GM12864 (cell line): ENCODE measurements around the gene POLR3A.

Experiments
- DNase-seq: peaks from one replicate; pipeline ENCODE4 v3.0.0-alpha.2; 2011; ENCODE audit warnings: low read depth
- H3K4me3 ChIP-seq: 2 replicates; pipeline ENCODE4 v1.5.1; 2011; ENCODE audit warnings: mild to moderate bottlenecking, low read depth, low read length, control low read depth
- CTCF ChIP-seq: IDR thresholded peaks from 2 replicates; pipeline ENCODE4 v1.5.1; 2011; ENCODE audit warnings: low read depth, mild to moderate bottlenecking, moderate library complexity, low read length, control low read depth, inconsistent platforms; ENCODE audit errors: missing control alignments

Gene POLR3A

GRCh38 chr10:78045856-78046255 is 16.5 kb upstream of the POLR3A start:
- TF ChIP-seq CTCF, result no peak
- DNase-seq, result no peak
- H3K4me3 ChIP-seq, result no peak overlapping the region

- DNase-seq, result peak; percentile 66
- TF ChIP-seq CTCF, result no peak
- H3K4me3 ChIP-seq, result no peak overlapping the region
Measured at GRCh38 chr10:78045237-78045636, 15.9 kb upstream of the POLR3A start.

GRCh38 chr10:78044699-78045098 is 15.4 kb upstream of the POLR3A start:
- no peak for DNase-seq

GRCh38 chr10:78044179-78044578 is 14.9 kb upstream of the POLR3A start:
- no peak overlapping the region for H3K4me3 ChIP-seq

More at GRCh38 chr10:78044699-78045098, 15.4 kb upstream of the POLR3A start:
- TF ChIP-seq CTCF, result no peak
- no peak overlapping the region for H3K4me3 ChIP-seq

GRCh38 chr10:78042752-78043104 is 13.4 kb upstream of the POLR3A start:
- H3K4me3 ChIP-seq, result no peak overlapping the region
- no peak for DNase-seq
- no peak for TF ChIP-seq CTCF

More at GRCh38 chr10:78044179-78044578, 14.9 kb upstream of the POLR3A start:
- DNase-seq, result no peak
- no peak for TF ChIP-seq CTCF

- no peak overlapping the region for H3K4me3 ChIP-seq
- no peak for TF ChIP-seq CTCF
- no peak for DNase-seq
Measured at GRCh38 chr10:78042058-78042751, 12.9 kb upstream of the POLR3A start.
